ENCODE data around the gene RASSF1.

Gene RASSF1

DNA sequence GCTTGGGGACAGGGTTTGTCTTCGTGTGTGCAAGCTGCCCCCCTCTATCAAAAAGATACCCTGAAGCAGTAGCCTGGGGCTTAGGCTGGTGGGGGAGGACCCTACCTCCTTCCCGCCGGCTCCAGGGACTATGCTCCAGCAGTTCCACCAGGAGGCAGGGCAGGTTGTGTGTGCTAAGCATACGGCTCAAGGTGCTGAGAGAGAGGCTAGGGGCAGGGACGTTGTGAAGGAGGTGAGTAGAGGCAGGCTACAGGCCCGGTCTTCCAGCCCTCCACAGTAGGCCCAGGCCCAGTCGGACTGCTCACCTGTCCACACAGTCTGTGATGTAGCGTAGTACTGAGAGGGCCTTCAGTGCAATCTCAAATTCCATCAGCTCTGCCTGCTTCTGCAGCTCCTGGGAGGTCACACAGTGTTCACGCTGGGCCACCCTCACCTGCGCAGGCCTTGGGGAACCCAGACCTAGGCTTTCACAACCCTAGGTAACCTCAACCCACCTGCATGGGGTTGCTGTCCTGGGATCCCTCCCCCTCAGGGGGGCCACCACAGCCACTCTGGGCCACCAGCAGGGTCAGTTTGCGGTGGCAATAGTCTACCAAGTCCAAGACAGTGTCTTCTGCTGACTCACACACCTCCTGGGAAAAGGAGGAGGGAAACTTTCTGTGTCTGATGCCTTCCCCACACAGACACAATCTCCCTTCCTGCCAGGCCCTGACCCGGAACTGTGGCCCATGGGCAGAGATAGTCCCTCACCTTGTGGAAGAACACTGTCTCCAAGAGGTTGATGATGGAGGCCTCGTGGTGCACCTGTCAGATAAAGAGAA is 2.4 kb upstream of the RASSF1 start:
- DNase-seq (ENCODE audit: low read depth in 2 of 2), result no peak

- no peak for DNase-seq (ENCODE audit: low read depth in 2 of 2)
Measured at GRCh38 chr3:50341996-50342650, 1.5 kb upstream of the RASSF1 start.

- DNase-seq (ENCODE audit: low read depth in 2 of 2), result no peak
Measured at GRCh38 chr3:50341537-50341936, 901 bp upstream of the RASSF1 start.

GRCh38 chr3:50340147-50340447 is 539 bp downstream of the RASSF1 start:
- no peak for DNase-seq (ENCODE audit: low read depth in 2 of 2)

- no peak for DNase-seq (ENCODE audit: low read depth in 2 of 2)
Measured at GRCh38 chr3:50339485-50340146, 1.0 kb downstream of the RASSF1 start.

DNA sequence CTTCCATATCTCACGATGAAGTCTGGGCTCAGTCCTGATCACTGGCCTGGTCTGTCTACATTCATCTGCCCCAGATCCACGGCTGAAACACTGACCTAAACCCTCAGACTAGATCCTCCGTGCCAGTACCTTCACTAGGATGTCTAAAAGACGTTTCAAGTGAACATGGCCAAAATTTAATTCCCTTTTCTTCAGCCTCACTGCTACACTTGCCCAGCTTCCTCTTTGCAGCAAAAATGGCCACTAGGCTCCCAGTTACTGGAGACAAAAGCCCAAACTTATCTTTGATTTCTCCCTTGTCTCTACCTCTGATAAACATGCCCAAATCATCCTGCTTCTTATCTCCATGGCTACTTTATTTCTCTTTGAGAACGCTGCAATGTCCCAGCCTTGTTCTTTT is 1.7 kb downstream of the RASSF1 start:
- DNase-seq (ENCODE audit: low read depth in 2 of 2), result no peak

DNA sequence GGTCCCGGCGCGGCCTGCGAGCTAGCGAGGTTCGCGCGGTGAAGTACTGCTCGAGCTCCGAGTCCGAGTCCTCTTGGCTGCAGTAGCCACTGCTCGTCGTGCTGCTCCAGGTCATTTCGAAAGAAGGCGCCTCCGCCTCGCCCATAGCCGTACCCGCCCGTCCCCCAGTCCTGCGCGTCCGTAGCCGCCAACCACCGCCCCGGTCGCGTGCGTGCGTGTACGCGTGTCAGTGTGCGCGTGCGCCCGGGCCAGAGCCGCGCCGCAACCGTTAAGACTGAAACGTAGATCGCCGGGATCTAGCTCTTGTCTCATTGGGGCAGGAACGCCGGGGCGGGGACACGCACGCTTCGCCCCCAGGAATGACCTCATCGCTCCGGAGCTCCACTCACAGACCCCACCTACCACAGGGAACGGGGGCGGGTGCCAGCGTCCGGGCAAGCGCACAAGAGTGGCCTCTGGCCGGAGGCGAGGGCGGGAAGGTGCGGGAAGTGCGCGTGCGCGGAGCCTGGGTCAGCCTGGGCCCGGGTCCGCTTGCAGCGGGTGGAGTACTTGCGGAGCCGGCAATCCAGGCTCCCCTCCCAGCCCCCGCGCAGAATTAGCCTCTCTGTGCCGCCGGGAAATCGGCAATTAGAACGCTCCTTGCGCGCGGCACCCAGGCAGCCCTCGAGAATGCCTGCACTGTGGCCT is 3.3 kb downstream of the RASSF1 start:
- DNase-seq (ENCODE audit: low read depth in 2 of 2), result peak; percentile 96 to 97

DNA sequence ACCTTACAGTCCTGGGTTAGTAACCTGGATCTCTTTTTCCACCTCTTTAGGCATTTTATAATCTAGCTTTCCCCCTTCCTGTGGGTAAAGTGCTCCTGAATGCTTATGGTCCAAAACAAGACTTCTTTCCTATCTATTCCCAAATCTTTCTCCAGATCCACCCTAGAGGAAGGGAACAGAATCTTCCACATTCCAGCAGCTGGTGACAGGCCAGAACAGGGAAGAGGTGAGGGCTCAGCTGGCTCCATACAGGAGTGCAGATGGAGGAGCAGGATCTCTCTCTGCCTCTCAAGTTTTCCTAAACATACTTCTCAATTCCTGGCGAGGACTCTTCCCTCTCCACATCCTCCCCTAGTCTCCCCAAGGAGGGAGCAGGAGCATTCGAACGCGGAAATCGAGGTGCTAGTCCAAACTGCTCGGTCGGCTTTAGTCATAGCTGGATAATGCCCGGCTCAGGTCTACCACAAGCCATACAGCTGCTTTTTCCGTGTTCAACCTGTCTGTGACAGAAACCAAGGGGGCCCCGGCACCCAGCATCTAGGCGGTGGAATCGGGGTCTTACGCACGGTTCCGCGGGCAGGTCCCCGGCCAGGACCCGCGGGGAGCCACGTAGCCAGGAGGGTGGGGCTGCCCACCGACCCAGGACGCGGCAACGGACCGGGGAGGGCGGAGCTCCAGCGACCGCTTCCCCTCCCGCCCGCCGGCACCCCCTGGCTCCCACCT is 4.0 kb downstream of the RASSF1 start:
- no peak for DNase-seq (ENCODE audit: low read depth in 2 of 2)

GRCh38 chr3:50334339-50335075 is 6.1 kb downstream of the RASSF1 start:
- DNase-seq (ENCODE audit: low read depth in 2 of 2), result no peak

- DNase-seq (ENCODE audit: low read depth in 2 of 2), result no peak
Measured at GRCh38 chr3:50333744-50334328, 6.8 kb downstream of the RASSF1 start.

- no peak for DNase-seq (ENCODE audit: low read depth in 2 of 2)
Measured at GRCh38 chr3:50331364-50331907, 9.2 kb downstream of the RASSF1 start.

DNA sequence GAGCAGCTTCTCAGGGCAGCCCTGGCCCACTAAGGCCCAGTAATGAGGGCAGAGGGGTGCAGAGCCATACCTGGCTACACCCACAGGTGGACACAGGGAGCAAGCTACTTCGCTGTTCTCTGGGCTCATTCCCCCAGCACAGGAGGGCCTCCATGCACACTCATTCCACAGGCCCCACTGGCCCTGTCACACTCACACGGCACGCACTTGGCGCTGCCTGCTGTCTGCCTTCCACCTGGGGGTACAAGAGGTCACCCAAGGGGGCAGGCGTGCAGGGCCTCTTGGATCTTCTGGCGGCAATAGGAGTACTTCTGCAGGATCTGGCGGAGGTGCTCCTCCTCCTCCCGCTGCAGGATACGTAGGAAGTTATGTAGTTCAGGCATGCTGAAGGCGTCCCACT is 10.3 kb downstream of the RASSF1 start:
- no peak for DNase-seq (ENCODE audit: low read depth in 2 of 2)

DNA sequence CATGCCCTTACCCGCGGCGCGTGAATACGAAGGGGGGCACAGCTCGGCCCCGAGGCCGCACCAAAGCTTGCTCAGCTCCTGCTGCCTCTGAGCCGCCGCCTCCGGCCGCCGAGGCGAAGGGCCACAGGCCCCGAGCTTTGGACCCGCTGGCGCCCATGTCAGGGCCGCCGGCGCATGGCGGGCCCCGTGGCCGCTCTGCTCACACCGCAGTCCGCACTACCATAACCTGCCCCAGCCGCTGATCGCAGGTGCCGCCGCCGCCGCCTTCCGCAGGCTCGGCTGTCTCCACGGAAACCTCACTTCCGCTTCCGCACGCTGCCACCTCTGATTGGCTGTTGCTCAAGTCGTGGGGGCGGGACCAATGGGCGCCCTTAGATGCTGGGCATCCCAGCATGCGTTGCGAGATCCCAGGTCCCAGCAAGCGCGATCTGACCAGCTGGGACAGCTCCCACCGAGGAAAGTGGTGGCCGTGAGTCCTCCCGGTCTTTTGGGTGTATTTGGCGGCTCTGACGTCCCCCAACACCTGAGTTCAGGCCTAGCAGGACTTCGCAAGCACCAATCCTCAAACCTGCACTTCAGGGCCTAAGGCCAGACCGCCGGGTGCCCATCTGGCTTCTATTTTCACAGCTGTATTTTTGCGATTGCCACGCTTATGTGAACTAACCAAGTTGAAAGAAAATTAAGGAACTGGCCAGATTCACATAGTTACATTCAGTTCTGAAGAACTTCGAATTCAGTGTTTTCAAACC is 12.5 kb downstream of the RASSF1 start, which contains the start of gene TUSC2:
Gene TUSC2 (minus strand): TSS at position 281 of the 749 bp plus-strand sequence. CDS start 124 bp downstream, at position 157.
- peak; percentile 79 for DNase-seq (ENCODE audit: low read depth in 2 of 2)

- DNase-seq (ENCODE audit: low read depth in 2 of 2), result no peak
Measured at GRCh38 chr3:50327129-50327528, 13.5 kb downstream of the RASSF1 start.

GRCh38 chr3:50326182-50326541 is 14.5 kb downstream of the RASSF1 start:
- DNase-seq (ENCODE audit: low read depth in 2 of 2), result no peak

DNA sequence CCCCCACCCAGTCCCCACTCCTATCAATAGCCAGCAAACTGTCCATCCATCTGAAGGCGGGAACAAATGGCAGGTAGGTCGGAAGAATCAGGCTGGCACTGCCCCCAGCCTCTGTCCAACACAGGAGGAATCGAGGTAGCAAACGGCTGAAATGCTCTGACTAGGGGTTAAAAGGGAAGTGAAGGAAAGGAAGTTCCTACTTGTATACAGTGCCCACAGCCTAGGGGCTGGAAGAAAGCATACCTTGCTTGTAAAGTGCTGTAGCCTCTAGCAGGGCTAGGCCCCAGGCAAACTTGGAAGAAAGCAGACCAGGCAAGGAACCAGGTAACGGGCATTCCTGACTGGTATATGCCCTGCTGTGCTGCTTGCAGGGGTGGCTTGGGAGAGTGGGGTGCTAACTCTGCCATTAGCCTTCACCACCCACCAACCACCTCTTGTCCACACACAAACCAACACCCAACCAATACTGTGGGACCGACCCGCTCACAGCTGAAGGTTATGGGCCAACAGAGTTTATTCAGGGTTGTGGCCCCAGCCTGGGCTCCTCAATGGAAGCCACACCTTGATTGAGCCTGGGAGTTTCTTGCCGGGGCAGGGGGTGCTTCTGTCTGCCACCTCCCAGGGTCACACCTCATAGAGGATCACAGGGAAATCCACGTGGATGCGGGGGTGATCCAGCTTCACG is 15.0 kb downstream of the RASSF1 start:
- no peak for DNase-seq (ENCODE audit: low read depth in 2 of 2)

DNA sequence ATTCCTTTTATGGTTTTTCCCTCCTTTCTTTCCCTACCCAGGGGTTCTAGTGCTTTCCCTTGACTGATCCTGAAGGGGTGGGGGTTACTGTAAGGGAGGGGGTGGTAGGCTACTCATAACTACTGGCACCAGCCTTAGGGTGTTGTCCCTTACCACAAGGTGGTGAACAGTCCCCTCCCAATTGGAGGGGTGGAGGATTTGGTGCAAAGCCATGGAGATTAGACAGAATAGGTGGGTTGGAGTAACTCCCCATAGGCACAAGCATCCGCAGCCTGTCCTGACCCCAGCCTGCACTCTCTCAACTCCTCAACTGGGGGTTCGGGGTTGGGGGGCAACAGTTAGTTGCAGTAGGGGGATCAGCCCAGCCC is 15.5 kb downstream of the RASSF1 start:
- DNase-seq (ENCODE audit: low read depth in 2 of 2), result no peak

DNA sequence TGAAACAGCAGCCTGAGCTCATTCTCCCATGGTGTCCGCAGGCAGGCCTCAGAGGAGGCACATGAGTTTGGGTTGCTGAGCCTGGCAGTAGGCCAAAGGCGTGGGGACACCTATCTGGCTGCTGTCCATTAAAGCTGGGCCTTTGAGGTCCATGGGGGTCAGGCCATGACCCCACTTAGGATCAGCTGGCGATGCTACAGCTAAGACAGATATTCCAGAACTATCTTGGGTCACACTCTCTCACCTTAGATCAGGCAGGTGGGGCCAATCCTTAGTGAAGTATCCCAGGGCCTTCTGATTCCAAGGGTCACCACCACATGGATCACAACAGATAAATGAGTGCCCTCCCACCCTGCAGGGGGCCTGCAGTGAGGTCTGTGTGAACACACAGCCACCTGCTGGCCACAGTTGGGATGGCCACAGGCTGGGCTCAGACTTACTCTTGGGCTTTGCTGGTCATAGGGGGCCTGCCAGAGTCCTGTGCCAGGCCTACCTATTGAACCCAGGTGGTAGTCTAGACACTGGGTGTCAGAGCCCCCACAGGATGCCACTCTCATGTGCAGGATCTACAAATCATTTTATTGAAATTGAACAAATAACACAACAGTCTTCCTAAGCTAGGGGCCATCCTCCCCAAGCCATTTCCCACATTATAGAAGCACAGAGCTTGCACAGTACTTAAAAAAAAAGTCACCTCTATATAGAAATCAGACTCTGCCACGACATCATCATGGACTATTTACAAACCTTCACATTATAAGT is 16.1 kb downstream of the RASSF1 start:
- no peak for DNase-seq (ENCODE audit: low read depth in 2 of 2)
